Adrenal gland (tissue), 5 donors: ENCODE measurements around the gene CPEB1.

ENCODE experiments used
- POLR2A ChIP-seq, 2 donors: fragments of 450-650 bp; IDR thresholded peaks; one replicate each; pipeline ENCODE4 v1.6.1; 2017; ENCODE audit warnings: antibody characterized with exemption in 2 of 2, mild to moderate bottlenecking in 2 of 2, moderate library complexity in 1 of 2
- TF ChIP-seq, protein P1 (sequence below), 6 experiments: fragments of 450-650 bp in 4 of 6; fragments of 200-600 bp in 2 of 6; sonication (generic) in 1 of 6; IDR thresholded peaks; 1 replicate in 5 of 6; 2 replicates in 1 of 6; pipeline versions ENCODE4 v1.5.1 to v1.8.0; 2016 to 2021; ENCODE audit warnings: antibody characterized with exemption in 6 of 6, mild to moderate bottlenecking in 2 of 6, moderate library complexity in 1 of 6
- donor health status: DM: no; HTN: no; CAD: no.

DNA sequence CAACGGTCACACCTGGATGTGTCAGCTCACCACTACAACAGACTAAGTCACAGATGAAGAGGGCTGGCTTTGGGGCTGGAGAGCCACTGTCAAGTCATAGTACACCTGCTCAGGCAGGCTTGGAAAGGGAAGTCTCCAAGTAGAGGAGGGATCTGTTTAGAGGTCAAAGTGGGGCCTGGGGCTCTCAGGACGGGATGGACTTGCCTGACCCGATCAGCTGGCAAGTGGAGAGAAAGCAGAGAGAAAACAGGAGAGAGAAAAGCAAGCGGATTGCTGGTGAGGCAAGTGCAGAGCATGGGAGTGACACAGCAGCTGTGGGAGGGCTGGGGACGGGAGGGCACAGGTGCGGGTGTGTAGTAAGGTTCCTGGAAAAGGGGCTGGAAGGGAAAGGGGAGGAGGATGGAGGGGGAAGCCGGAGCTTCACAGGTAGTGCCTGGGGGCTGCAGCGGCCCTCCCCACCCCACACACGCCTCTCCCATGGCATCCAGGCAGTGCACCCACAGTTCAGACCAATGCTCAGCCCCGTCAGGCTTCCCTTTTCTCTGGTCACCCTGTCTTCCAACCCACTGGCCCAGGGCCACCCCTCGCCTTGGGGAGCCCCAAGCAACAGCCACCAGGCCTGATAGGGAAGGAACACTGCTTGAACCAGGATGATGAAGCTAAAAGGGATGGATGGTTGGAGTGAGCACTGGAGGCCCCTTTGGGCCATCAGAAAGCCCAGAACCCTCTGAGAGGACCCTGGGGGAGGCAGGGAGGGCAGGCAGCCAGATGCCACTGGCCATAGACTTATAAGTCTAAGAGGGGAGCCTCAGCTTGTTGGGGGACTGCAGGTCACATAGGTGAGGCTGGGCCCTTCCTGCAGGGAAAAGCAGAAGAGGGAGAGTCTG is 115.4 kb downstream of the CPEB1 start:
- TF ChIP-seq, protein P1, sequence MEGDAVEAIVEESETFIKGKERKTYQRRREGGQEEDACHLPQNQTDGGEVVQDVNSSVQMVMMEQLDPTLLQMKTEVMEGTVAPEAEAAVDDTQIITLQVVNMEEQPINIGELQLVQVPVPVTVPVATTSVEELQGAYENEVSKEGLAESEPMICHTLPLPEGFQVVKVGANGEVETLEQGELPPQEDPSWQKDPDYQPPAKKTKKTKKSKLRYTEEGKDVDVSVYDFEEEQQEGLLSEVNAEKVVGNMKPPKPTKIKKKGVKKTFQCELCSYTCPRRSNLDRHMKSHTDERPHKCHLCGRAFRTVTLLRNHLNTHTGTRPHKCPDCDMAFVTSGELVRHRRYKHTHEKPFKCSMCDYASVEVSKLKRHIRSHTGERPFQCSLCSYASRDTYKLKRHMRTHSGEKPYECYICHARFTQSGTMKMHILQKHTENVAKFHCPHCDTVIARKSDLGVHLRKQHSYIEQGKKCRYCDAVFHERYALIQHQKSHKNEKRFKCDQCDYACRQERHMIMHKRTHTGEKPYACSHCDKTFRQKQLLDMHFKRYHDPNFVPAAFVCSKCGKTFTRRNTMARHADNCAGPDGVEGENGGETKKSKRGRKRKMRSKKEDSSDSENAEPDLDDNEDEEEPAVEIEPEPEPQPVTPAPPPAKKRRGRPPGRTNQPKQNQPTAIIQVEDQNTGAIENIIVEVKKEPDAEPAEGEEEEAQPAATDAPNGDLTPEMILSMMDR (IDR thresholded peaks at IDR 0.05), result no peak
- no peak for TF ChIP-seq POLR2A (IDR thresholded peaks at IDR 0.05)
